Thymus (tissue), 11 donors: ENCODE results near the gene IRAK1. TPM values are rescaled to one million over a fixed set of nuclear protein-coding genes. Genes with fewer than 3 reads are reported as not detected.

Experiments used
- DNase-seq, 9 donors: peaks; one replicate each; pipeline ENCODE4 v3.0.0-alpha.2; 2013; ENCODE audit warnings: low spot score in 9 of 9, low read depth in 6 of 9, missing footprints in 1 of 9
- H3K27ac ChIP-seq, 2 donors: one replicate each; pipeline ENCODE4 v1.5.1; 2013; ENCODE audit warnings: control low read depth in 1 of 2, low read depth in 1 of 2, low read length in 1 of 2, mild to moderate bottlenecking in 1 of 2, moderate library complexity in 1 of 2
- H3K27me3 ChIP-seq, 2 donors: one replicate each; pipeline ENCODE4 v1.5.1; 2013; ENCODE audit warnings: low read length in 1 of 2; ENCODE audit not compliant: control insufficient read depth in 2 of 2, insufficient read depth in 1 of 2
- H3K36me3 ChIP-seq, 2 donors: one replicate each; pipeline ENCODE4 v1.5.1; 2013; ENCODE audit warnings: low read length in 1 of 2, mild to moderate bottlenecking in 1 of 2, moderate library complexity in 1 of 2; ENCODE audit not compliant: control insufficient read depth in 2 of 2, insufficient read depth in 2 of 2
- H3K4me1 ChIP-seq, 2 donors: one replicate each; pipeline ENCODE4 v1.5.1; 2013; ENCODE audit warnings: low read length in 2 of 2; ENCODE audit not compliant: control insufficient read depth in 2 of 2, insufficient read depth in 2 of 2
- H3K4me3 ChIP-seq, 2 donors: one replicate each; pipeline ENCODE4 v1.5.1; 2013; ENCODE audit warnings: low read length in 2 of 2, control low read depth in 1 of 2, mild to moderate bottlenecking in 1 of 2
- H3K9me3 ChIP-seq, 2 donors: one replicate each; pipeline ENCODE4 v1.5.1; 2013; ENCODE audit warnings: low read length in 1 of 2, mild to moderate bottlenecking in 1 of 2; ENCODE audit not compliant: control insufficient read depth in 2 of 2, insufficient read depth in 1 of 2
- WGBS: extraction: QIAGEN DNeasy Blood & Tissue Kit; methylation state at CpG from one replicate; pipeline ENCODE4 v1.1.7; 2013; 5-methylcytosine and 5-hydroxymethylcytosine counted together
- polyA plus RNA-seq: library from polyadenylated mRNA; stranded (reverse); fragments of 200-250 nt; gene quantifications from one replicate; pipeline ENCODE4 v1.2.3, GENCODE V29; 2013
- total RNA-seq: library from RNA; stranded (reverse); fragments of 120-200 nt; gene quantifications from one replicate; pipeline ENCODE4 v1.2.4, GENCODE V29; 2013
- donor health status: healthy.

The IRAK1 gene
- total and polyA plus RNA-seq, 2 donors: 33.9 to 44.0 TPM

DNA sequence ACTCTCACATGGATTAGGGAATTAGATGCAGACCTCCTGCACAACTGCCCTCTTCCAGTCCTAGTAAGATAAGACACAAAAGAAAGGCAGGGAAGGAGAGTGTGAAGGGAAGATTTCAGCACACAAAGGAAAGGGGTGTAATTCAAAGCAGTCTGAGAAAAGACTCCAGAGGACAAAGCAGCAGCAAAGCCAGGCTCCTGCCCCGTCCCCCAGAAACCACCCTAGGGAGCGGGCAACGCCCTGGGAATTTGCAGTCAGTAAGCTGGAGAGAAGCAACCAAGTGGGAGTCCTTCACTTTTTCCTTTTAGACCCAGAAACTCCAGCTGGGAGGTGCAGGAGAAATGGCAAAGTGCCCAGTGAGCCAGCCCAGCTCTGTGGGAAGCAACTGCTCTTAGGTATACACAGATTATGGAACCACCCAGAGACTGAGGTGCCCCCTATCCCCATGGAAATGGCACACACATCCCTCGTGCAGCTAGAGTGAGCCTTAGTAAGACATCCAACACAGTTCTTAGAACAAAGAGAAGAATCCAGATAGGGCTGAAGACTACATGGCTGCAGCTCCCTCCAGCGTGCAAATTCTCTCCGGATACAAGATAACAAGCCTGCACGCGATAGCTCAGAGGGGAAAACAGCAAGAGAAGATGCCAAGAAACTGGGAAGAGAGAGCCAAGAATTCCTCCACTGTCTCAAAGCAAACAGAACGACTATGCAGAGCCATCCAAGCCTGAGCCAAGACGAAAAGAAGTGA is 26.5 kb upstream of the IRAK1 start:
- H3K36me3 ChIP-seq: peaks cover 25 to 37% of the 10 kb centered on the region in 2 donors
- no peak for DNase-seq
- peaks cover 0 to 6% of the 10 kb centered on the region in 2 donors for H3K27me3 ChIP-seq
- H3K9me3 ChIP-seq: no peaks in the 10 kb centered on the region
- H3K27ac ChIP-seq: peak overlapping the region in 1 of 2 donors; percentile 18
- peaks cover 0 to 9% of the 10 kb centered on the region in 2 donors for H3K4me1 ChIP-seq
- 95% methylated on average over 10 of the region's 10 CpGs for WGBS
- H3K4me3 ChIP-seq: no peak overlapping the region

DNA sequence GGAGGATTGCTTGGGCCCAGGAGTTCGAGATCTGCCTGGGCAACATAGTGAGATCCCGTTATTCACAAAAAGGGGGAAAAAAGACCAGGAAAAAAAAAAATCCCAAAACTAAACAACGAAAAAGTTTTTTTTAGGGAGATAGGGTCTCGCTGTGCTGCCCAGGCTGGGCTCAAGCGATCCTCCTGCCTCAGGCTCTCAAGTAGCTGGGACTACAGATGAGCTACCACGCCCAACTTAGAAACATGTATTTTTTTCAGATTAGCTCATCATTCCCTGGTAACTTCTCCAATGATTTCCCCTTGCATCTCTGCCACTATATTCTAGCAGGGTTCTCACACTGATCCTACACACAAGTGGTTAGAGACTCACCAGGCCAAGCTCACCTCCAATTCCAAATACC is 24.4 kb upstream of the IRAK1 start:
- H3K27me3 ChIP-seq: peaks cover 0 to 6% of the 10 kb centered on the region in 2 donors
- no peaks in the 10 kb centered on the region for H3K9me3 ChIP-seq
- no peak overlapping the region for H3K4me3 ChIP-seq
- DNase-seq: no peak
- H3K36me3 ChIP-seq: peaks cover 19 to 21% of the 10 kb centered on the region in 2 donors
- 99% methylated on average over 6 of the region's 6 CpGs for WGBS
- H3K27ac ChIP-seq: no peak overlapping the region
- H3K4me1 ChIP-seq: peaks cover 0 to 2% of the 10 kb centered on the region in 2 donors

DNA sequence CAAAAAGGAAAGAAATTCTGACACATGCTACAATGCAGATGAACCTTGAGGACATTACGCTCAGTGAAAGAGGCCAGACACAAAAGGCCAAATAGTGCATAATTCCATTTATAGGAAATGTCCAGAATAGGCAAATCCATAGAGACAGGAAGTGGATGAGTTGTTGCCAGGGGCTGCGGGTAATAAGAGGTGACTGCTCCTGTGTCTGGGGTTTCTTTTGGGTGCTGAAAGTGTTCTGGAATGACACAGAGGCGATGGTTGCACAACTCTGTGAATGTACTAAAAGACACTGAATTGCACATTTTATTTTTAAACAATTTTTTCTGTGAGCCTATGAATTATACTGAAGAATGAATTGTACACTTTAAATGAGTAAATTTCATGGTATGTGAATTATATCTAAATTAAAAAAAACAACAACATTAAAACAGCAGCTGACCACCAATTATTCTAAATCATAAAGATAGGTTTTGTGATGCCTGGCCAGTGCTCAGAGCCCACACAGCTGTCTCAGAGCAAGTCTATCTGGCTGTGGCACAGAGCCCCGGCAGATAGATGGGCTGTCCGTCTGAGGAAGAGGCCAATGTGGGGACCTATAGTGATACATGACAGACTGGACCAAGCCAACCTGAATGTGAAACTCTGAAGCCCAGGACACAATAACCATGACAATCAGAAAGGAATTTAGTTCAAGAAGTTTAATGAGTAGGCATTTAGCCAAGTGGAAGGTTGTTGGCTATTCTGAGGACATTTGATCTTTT is 23.5 kb upstream of the IRAK1 start:
- Histone ChIP-seq H3K27me3 (peaks cover 0 to 3% of the 10 kb centered on the region in 2 donors), H3K27ac (no peak overlapping the region), H3K36me3 (peaks cover 13 to 15% of the 10 kb centered on the region in 2 donors), H3K4me1 (peaks cover 0 to 2% of the 10 kb centered on the region in 2 donors), H3K9me3 (no peaks in the 10 kb centered on the region), H3K4me3 (no peak overlapping the region)
- 96% methylated on average over 5 of the region's 5 CpGs for WGBS
- no peak for DNase-seq

DNA sequence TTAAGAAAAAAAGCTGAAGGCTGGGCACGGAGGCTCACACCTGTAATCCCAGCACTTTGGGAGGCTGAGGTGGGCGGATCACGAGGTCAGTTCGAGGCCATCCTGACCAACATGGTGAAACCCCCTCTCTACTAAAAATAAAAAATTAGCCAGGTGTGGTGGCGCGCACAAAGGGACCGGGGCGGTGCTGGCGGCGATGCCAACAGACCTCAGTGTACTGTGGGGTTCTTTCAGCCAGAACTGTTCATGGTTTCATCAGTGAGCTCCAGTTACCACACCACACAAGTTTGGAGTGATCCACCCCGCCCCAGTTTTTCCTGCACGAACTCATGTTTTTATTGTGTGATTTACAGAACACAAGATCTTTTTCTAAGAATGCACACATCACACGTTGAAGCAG is 21.2 kb upstream of the IRAK1 start:
- Histone ChIP-seq H3K4me3 (no peak overlapping the region), H3K9me3 (no peaks in the 10 kb centered on the region), H3K27me3 (peaks cover 0 to 7% of the 10 kb centered on the region in 2 donors), H3K4me1 (peaks cover 0 to 2% of the 10 kb centered on the region in 2 donors), H3K36me3 (peaks cover 2 to 8% of the 10 kb centered on the region in 2 donors), H3K27ac (no peak overlapping the region)
- DNase-seq: no peak
- 93% methylated on average over 13 of the region's 13 CpGs for WGBS

DNA sequence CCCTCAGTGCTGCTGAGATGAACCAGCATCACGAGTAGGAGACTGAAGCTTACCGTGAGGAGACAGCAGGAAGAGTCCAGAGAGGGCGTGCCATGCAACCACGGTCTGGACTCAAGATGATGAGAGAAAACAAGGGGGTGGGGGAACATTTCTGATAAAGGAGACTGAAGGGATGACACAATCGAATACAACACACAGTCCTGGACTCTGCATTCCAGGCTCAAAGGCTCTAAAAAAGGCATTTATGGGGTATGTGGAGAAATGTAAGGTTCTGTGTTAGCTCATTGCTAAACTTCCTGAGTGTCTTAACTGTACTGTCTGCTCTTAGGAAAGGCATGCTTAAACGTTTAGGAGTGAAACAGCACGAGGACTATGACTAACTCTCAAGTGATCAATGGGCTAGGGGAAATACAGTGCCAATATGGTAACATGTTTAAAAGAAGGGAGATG is 20.6 kb upstream of the IRAK1 start:
- H3K4me1 ChIP-seq: peaks cover 0 to 2% of the 10 kb centered on the region in 2 donors
- no peak overlapping the region for H3K4me3 ChIP-seq
- no peaks in the 10 kb centered on the region for H3K9me3 ChIP-seq
- H3K36me3 ChIP-seq: peaks cover 2 to 8% of the 10 kb centered on the region in 2 donors
- 78% methylated on average over 7 of the region's 7 CpGs for WGBS
- H3K27me3 ChIP-seq: peaks cover 0 to 7% of the 10 kb centered on the region in 2 donors
- no peak overlapping the region for H3K27ac ChIP-seq
- DNase-seq: no peak

DNA sequence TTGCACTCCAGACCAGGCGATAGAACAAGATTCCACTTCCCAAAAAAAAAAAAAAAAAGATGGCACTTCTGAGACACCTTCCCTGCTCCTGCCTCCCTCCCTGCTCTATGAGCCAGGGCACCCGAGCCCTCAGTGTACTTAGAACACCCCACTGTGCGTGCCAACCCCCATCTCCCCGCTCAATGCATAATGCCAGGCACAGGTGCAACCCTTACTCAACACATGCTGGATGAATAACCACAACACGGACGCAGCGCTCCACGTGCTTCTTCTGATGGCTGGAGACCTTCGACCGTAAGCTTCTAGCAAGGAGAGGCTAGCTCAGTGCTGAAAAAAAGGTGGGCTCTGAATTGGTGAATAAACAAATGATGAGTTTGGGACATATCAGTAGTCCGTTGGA is 19.9 kb upstream of the IRAK1 start:
- peaks cover 0 to 7% of the 10 kb centered on the region in 2 donors for H3K27me3 ChIP-seq
- no peak for DNase-seq
- peaks cover 3 to 4% of the 10 kb centered on the region in 2 donors for H3K36me3 ChIP-seq
- no peak overlapping the region for H3K4me3 ChIP-seq
- 66% methylated on average over 11 of the region's 11 CpGs for WGBS
- no peaks in the 10 kb centered on the region for H3K9me3 ChIP-seq
- H3K4me1 ChIP-seq: peaks cover 0 to 2% of the 10 kb centered on the region in 2 donors
- H3K27ac ChIP-seq: no peak overlapping the region

DNA sequence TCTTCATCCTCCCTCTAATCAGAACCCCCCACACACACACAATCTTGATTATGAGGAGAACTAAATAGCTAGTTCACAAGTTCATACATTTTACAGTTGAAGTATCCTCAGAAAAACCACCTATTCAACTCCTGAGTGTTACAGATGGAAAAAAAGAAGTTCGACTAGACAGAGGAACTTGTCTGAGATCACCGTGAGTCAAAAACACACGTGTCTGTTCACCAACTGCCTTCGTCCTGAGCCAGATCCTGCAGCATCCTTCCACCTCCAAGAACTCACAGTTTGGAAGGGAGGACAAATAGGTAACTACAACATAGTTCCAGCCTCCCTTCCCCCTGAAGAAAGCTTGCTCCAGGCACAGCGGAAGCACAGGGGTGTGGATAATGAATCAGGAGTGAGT is 19.0 kb upstream of the IRAK1 start:
- peaks cover 7% of the 10 kb centered on the region in 2 donors for H3K36me3 ChIP-seq
- WGBS: 95% methylated on average over 5 of the region's 5 CpGs
- peaks cover 0 to 7% of the 10 kb centered on the region in 2 donors for H3K27me3 ChIP-seq
- H3K27ac ChIP-seq: no peak overlapping the region
- peaks cover 0 to 2% of the 10 kb centered on the region in 2 donors for H3K4me1 ChIP-seq
- DNase-seq: no peak
- H3K4me3 ChIP-seq: no peak overlapping the region
- H3K9me3 ChIP-seq: no peaks in the 10 kb centered on the region

DNA sequence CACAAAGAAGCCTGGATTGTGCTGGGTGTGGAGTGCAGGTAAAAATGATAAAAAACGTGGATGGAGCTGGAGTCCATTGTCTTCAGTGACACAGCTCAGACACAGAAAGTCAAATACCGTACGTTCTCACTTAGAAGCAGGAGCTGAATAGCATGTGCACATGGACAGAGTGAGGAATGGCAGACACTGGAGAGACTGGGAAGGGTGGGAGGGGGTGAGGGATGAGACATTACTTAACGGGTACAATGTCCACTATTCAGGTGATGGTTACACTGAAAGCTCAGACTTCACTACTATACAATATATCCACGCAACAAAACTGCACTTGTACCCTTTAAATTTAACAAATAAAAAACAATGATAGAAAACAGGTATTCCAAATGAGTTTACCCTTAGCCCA is 18.1 kb upstream of the IRAK1 start:
- 97% methylated on average over 5 of the region's 5 CpGs for WGBS
- Histone ChIP-seq H3K27me3 (peaks cover 0 to 7% of the 10 kb centered on the region in 2 donors), H3K9me3 (no peaks in the 10 kb centered on the region), H3K4me1 (peaks cover 0 to 2% of the 10 kb centered on the region in 2 donors), H3K4me3 (no peak overlapping the region), H3K27ac (no peak overlapping the region), H3K36me3 (peaks cover 11 to 14% of the 10 kb centered on the region in 2 donors)
- no peak for DNase-seq

DNA sequence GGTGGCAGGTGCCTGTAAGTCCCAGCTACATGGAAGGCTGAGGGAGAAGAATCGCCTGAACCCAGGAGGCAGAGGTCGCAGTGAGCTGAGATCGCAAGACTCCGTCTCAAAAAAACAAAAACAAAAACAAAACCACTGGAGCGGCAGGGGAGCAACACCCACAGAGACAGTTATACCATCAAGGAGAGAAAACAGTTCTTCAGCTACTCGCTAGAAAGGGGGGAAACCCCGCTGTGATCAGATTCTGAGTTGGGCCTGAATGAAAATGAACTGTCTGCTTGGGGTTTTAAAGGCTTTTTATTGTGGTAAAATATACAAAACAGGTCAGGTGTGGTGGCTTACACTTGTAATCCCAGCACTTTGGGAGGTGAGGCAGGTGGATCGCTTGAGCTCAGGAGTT is 16.8 kb upstream of the IRAK1 start:
- peak in 1 of 9 donors; percentile 23 for DNase-seq
- peaks cover 0 to 7% of the 10 kb centered on the region in 2 donors for H3K27me3 ChIP-seq
- peaks cover 23 to 27% of the 10 kb centered on the region in 2 donors for H3K36me3 ChIP-seq
- peaks cover 0 to under 1% of the 10 kb centered on the region in 2 donors for H3K4me1 ChIP-seq
- H3K9me3 ChIP-seq: no peaks in the 10 kb centered on the region
- H3K27ac ChIP-seq: no peak overlapping the region
- no peak overlapping the region for H3K4me3 ChIP-seq
- WGBS: 62% methylated on average over 8 of the region's 8 CpGs
